Neuronal stem cell (in vitro differentiated cells): ENCODE results near the gene MXD4.

Experiments used
- DNase-seq: peaks from one replicate; pipeline ENCODE4 v3.0.0-alpha.2; 2013; ENCODE audit warnings: low spot score
- H2AFZ ChIP-seq: one replicate; pipeline ENCODE4 v1.6.1; 2013; ENCODE audit warnings: mild to moderate bottlenecking, low read length, inconsistent platforms
- H2AK5ac ChIP-seq: 2 replicates; pipeline ENCODE4 v1.6.1; 2013; ENCODE audit warnings: low read depth, mild to moderate bottlenecking, inconsistent platforms, low read length, moderate library complexity, mixed read lengths
- H2BK120ac ChIP-seq: 2 replicates; pipeline ENCODE4 v1.6.1; 2013; ENCODE audit warnings: low read depth, mild to moderate bottlenecking, inconsistent platforms, low read length, moderate library complexity, mixed read lengths
- H2BK12ac ChIP-seq: one replicate; pipeline ENCODE4 v1.6.1; 2013; ENCODE audit warnings: low read length, inconsistent platforms
- H2BK15ac ChIP-seq: 2 replicates; pipeline ENCODE4 v1.6.1; 2013; ENCODE audit warnings: mild to moderate bottlenecking, low read length, inconsistent platforms, mixed read lengths
- H2BK5ac ChIP-seq: one replicate; pipeline ENCODE4 v1.6.1; 2013; ENCODE audit warnings: inconsistent platforms, mild to moderate bottlenecking, low read length, moderate library complexity
- H3K14ac ChIP-seq: one replicate; pipeline ENCODE4 v1.6.1; 2013; ENCODE audit warnings: low read length, inconsistent platforms
- H3K18ac ChIP-seq: 2 replicates; pipeline ENCODE4 v1.6.1; 2013; ENCODE audit warnings: low read length, inconsistent platforms
- H3K23ac ChIP-seq: 2 replicates; pipeline ENCODE4 v1.6.1; 2013; ENCODE audit warnings: low read depth, mild to moderate bottlenecking, mixed read lengths, low read length, inconsistent platforms; ENCODE audit not compliant: poor library complexity
- H3K27ac ChIP-seq: replicated peaks from 3 replicates; pipeline ENCODE4 v1.5.1; 2013; ENCODE audit warnings: low read length, inconsistent platforms
- H3K27me3 ChIP-seq, 3 experiments: 2 replicates each; pipeline ENCODE4 v1.6.1; 2013; ENCODE audit warnings: low read length in 3 of 3, mild to moderate bottlenecking in 2 of 3, inconsistent platforms in 1 of 3, low read depth in 1 of 3, mixed read lengths in 1 of 3, moderate library complexity in 1 of 3; ENCODE audit not compliant: control insufficient read depth in 3 of 3, insufficient read depth in 3 of 3
- H3K36me3 ChIP-seq, 2 donors: replicated peaks in 1 of 2; 2 replicates each; pipeline ENCODE4 v1.6.1; 2013; ENCODE audit warnings: low read length in 2 of 2; ENCODE audit not compliant: control insufficient read depth in 2 of 2, insufficient read depth in 2 of 2
- H3K4ac ChIP-seq: 2 replicates; pipeline ENCODE4 v1.6.1; 2013; ENCODE audit warnings: inconsistent platforms, mild to moderate bottlenecking, low read length, moderate library complexity
- H3K4me1 ChIP-seq, 2 donors: 1 replicate in 1 of 2; 2 replicates in 1 of 2; pipeline ENCODE4 v1.6.1; 2013; ENCODE audit warnings: low read length in 2 of 2, low read depth in 1 of 2; ENCODE audit not compliant: control insufficient read depth in 2 of 2, insufficient read depth in 1 of 2
- H3K4me2 ChIP-seq: one replicate; pipeline ENCODE4 v1.6.1; 2013; ENCODE audit warnings: mild to moderate bottlenecking, low read length, inconsistent platforms; ENCODE audit not compliant: insufficient read depth, poor library complexity, severe bottlenecking
- H3K4me3 ChIP-seq, 2 donors: 2 replicates each; pipeline ENCODE4 v1.5.1; 2013; ENCODE audit warnings: low read length in 2 of 2, mild to moderate bottlenecking in 2 of 2, inconsistent platforms in 1 of 2, moderate library complexity in 1 of 2
- H3K79me1 ChIP-seq: one replicate; pipeline ENCODE4 v1.6.1; 2013; ENCODE audit warnings: low read depth, mild to moderate bottlenecking, inconsistent platforms, low read length, moderate library complexity
- H3K9ac ChIP-seq: one replicate; pipeline ENCODE4 v1.6.1; 2013; ENCODE audit warnings: mild to moderate bottlenecking, low read depth, low read length, inconsistent platforms; ENCODE audit not compliant: poor library complexity
- H3K9me3 ChIP-seq, 2 donors: replicated peaks in 1 of 2; 2 replicates each; pipeline versions ENCODE3 to v1.6.1; 2013; ENCODE audit warnings: low read length in 2 of 2, mild to moderate bottlenecking in 2 of 2, inconsistent platforms in 1 of 2, low read depth in 1 of 2, mixed read lengths in 1 of 2, moderate library complexity in 1 of 2; ENCODE audit not compliant: control insufficient read depth in 2 of 2, insufficient read depth in 1 of 2
- H4K8ac ChIP-seq: one replicate; pipeline ENCODE4 v1.6.1; 2013; ENCODE audit warnings: low read depth, mild to moderate bottlenecking, inconsistent platforms, low read length, moderate library complexity
- H4K91ac ChIP-seq: one replicate; pipeline ENCODE4 v1.6.1; 2013; ENCODE audit warnings: low read length, low read depth, mild to moderate bottlenecking, inconsistent platforms; ENCODE audit not compliant: poor library complexity
- WGBS, 2 donors: extraction: QIAGEN DNeasy Blood & Tissue Kit; methylation state at CpG; one replicate each; pipeline ENCODE4 v1.1.7; 2013; ENCODE audit warnings: missing lambda C conversion rate in 2 of 2, mixed read lengths in 1 of 2; ENCODE audit not compliant: insufficient read length in 2 of 2, insufficient replicate concordance in 1 of 2; ENCODE audit errors: extremely low coverage in 2 of 2; 5-methylcytosine and 5-hydroxymethylcytosine counted together

MXD4 gene

DNA sequence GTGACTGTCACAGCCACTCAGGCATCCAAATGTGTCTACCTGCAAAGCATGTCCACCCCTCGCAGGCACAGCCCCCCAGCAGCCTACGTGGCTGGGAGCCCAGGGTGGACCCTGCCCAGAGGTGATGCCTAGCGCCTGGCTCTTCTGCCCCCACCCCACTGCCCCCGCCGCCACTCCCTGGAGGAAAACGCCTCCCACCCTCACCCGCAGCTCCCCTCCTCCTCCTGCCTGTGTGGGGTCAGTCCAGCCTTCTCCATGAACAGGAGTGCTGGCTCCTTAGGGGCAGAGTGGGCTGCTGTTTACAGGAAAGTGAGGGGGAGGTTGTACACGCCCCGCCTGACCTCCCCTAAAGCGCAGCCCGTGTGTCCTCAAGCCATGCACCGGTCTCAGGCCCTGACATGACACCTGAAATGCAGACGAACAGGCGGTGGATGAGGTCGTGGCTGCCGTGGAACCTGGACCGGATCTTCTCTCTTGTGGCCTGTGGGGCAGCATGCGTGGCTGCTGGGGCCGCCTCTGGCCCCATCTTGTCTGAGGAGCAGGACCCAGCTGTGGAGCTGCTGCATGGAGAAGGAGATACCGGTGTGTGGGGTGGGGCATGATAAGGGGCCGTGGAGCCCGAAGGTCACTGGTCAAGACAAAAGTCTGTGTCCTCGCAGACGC is 11.9 kb upstream of the MXD4 start:
- Histone ChIP-seq H2AFZ (no peak overlapping the region), H3K4me2 (no peak overlapping the region), H4K91ac (no peak overlapping the region), H3K23ac (peak overlapping the region; percentile 75), H3K36me3 (no peaks in the 10 kb centered on the region), H4K8ac (peak overlapping the region; percentile 17), H3K4ac (no peak overlapping the region), H2BK5ac (no peak overlapping the region), H3K27ac (no peak overlapping the region), H2BK120ac (no peak overlapping the region), H3K4me3 (no peak overlapping the region), H3K79me1 (no peaks in the 10 kb centered on the region), H3K18ac (peak overlapping the region; percentile 80), H2AK5ac (peak overlapping the region; percentile 88), H3K27me3 (peaks cover 0 to 45% (median 0%) of the 10 kb centered on the region in 3 experiments), H3K14ac (no peak overlapping the region), H3K9me3 (peaks cover 0 to 1% of the 10 kb centered on the region in 2 donors), H2BK12ac (peak overlapping the region; percentile 22), H3K4me1 (peaks cover 0 to 4% of the 10 kb centered on the region in 2 donors), H2BK15ac (peak overlapping the region; percentile 88), H3K9ac (peak overlapping the region; percentile 44)
- no peak for DNase-seq
- no CpG with 5 or more reads among the region's 24 CpGs for WGBS, 2 donors

DNA sequence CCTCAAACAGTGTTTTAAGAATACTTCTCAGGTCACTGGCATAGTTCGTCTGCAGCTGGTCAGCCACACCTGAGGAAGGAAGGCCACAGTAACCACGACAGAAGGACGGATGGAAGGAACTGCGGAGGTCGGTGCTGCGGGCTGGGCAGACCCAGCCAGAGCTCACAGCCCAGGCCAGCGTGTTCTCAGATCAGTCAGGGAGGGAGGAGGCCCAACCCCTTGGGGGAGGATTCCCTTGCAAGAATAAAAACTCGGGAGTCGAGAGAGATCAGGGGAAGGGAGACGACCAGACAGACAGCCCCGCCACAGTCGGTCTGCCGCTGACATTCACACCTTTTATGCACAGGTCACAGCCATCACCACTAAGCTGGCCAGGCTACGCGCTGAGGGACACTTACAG is 11.3 kb upstream of the MXD4 start:
- no peaks in the 10 kb centered on the region for H3K36me3 ChIP-seq
- no peak overlapping the region for H3K4ac ChIP-seq
- H3K4me3 ChIP-seq, result no peak overlapping the region
- peak overlapping the region; percentile 17 for H4K8ac ChIP-seq
- H3K27ac ChIP-seq, result no peak overlapping the region
- H3K79me1 ChIP-seq, result no peaks in the 10 kb centered on the region
- H3K9ac ChIP-seq, result peak overlapping the region; percentile 44
- H2AFZ ChIP-seq, result no peak overlapping the region
- peaks cover 0 to 4% of the 10 kb centered on the region in 2 donors for H3K4me1 ChIP-seq
- peak overlapping the region; percentile 88 for H2BK15ac ChIP-seq
- peak overlapping the region; percentile 22 for H2BK12ac ChIP-seq
- no peak overlapping the region for H4K91ac ChIP-seq
- no CpG with 5 or more reads among the region's 15 CpGs for WGBS, 2 donors
- H2BK5ac ChIP-seq, result no peak overlapping the region
- H3K27me3 ChIP-seq, result peaks cover 0 to 50% (median 0%) of the 10 kb centered on the region in 3 experiments
- no peak overlapping the region for H2BK120ac ChIP-seq
- peak overlapping the region; percentile 80 for H3K18ac ChIP-seq
- H3K9me3 ChIP-seq, result peaks cover 0 to 1% of the 10 kb centered on the region in 2 donors
- no peak for DNase-seq
- no peak overlapping the region for H3K14ac ChIP-seq
- H3K23ac ChIP-seq, result peak overlapping the region; percentile 5
- peak overlapping the region; percentile 88 for H2AK5ac ChIP-seq
- H3K4me2 ChIP-seq, result no peak overlapping the region

DNA sequence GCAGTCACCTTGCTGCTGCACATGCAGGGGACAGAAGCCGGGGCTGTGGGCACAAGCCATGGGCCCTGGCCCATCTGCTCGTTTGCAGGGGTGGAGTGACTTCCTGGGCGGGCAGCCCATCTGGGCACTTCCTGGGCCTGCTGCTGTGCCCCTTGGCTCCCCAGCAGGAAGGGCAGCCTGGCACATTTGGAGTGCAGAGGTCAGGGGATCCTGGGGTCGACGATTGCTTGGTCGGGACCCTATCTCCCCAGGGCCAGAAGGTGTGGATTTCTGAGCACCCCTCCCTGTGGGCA is 10.9 kb upstream of the MXD4 start:
- Histone ChIP-seq H3K36me3 (no peaks in the 10 kb centered on the region), H4K8ac (no peak overlapping the region), H2BK120ac (no peak overlapping the region), H4K91ac (no peak overlapping the region), H3K4ac (no peak overlapping the region), H3K18ac (no peak overlapping the region), H3K14ac (no peak overlapping the region), H2AK5ac (no peak overlapping the region), H3K79me1 (no peaks in the 10 kb centered on the region), H3K9ac (peak overlapping the region; percentile 18), H3K27ac (no peak overlapping the region), H2BK5ac (no peak overlapping the region), H3K23ac (no peak overlapping the region), H2AFZ (no peak overlapping the region), H3K9me3 (peaks cover 0 to 1% of the 10 kb centered on the region in 2 donors), H2BK15ac (no peak overlapping the region), H3K4me1 (peaks cover 0 to 6% of the 10 kb centered on the region in 2 donors), H2BK12ac (no peak overlapping the region), H3K4me2 (no peak overlapping the region), H3K4me3 (no peak overlapping the region), H3K27me3 (peaks cover 0 to 52% (median 0%) of the 10 kb centered on the region in 3 experiments)
- no CpG with 5 or more reads among the region's 6 CpGs for WGBS, 2 donors
- no peak for DNase-seq

DNA sequence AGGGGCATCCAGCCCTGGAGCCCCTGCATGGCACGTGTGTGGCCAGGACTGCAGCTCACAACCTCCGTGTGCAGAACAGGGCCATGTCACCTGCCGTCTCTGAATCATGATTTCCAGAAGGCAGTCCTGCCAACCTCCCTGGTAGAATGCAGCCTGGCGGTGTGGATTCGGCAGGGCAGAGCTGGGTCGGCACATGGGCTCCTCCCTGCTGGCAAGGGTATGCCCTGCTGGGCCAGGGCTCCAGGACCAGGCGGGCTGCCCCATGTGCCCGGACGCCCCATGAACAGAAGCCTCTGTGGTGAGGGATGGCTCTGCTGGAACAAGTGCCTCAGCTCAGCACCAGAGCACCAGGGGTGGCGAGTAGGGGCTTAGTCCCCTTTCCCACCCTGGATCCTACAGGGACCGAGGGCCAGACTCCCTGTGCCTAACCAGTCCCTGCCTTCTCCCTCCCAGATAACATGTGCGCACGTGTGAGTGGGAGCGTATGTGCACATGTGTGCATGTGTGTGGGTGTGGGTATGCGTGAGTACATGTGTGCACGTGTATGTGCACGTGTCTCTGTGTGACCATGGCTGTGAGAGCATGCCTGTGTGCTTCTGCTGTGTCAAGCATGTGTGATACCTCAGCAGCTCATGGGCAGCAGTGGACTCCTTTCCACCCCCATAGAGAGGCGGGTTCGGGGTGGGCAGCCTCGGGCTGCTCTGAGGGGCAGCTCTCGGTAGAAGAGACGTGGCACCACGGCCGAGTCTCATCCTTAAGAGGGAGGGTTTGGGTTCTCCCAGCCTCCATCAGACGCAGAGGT is 10.3 kb upstream of the MXD4 start:
- H3K36me3 ChIP-seq, result no peaks in the 10 kb centered on the region
- peak overlapping the region; percentile 64 for H3K18ac ChIP-seq
- H3K9ac ChIP-seq, result no peak overlapping the region
- no peak overlapping the region for H2BK12ac ChIP-seq
- H3K4me1 ChIP-seq, result peaks cover 0 to 6% of the 10 kb centered on the region in 2 donors
- peak overlapping the region; percentile 77 for H2AK5ac ChIP-seq
- no peak overlapping the region for H3K4me2 ChIP-seq
- WGBS, 2 donors, result no CpG with 5 or more reads among the region's 25 CpGs
- H3K27ac ChIP-seq, result no peak overlapping the region
- peaks cover 0 to 55% (median 0%) of the 10 kb centered on the region in 3 experiments for H3K27me3 ChIP-seq
- H4K91ac ChIP-seq, result no peak overlapping the region
- no peak overlapping the region for H3K23ac ChIP-seq
- no peak overlapping the region for H3K4ac ChIP-seq
- H2AFZ ChIP-seq, result no peak overlapping the region
- H2BK5ac ChIP-seq, result no peak overlapping the region
- H2BK15ac ChIP-seq, result no peak overlapping the region
- peaks cover 0 to 1% of the 10 kb centered on the region in 2 donors for H3K9me3 ChIP-seq
- no peak for DNase-seq
- no peak overlapping the region for H2BK120ac ChIP-seq
- no peaks in the 10 kb centered on the region for H3K79me1 ChIP-seq
- H4K8ac ChIP-seq, result no peak overlapping the region
- H3K4me3 ChIP-seq, result no peak overlapping the region
- H3K14ac ChIP-seq, result peak overlapping the region; percentile 82
